Subcutaneous abdominal adipose tissue (tissue), 5 donors: ENCODE measurements around the gene ABCG5.

Experiments
- H3K27ac ChIP-seq: one replicate; pipeline ENCODE4 v1.7.0; 2013; ENCODE audit warnings: low read depth, mild to moderate bottlenecking, inconsistent platforms, low read length, moderate library complexity
- H3K27me3 ChIP-seq, 5 donors: one replicate each; pipeline ENCODE4 v1.7.0; 2013; ENCODE audit warnings: low read length in 5 of 5, inconsistent platforms in 1 of 5; ENCODE audit not compliant: control insufficient read depth in 5 of 5, insufficient read depth in 4 of 5
- H3K36me3 ChIP-seq, 5 donors: one replicate each; pipeline ENCODE4 v1.7.0; 2013; ENCODE audit warnings: low read length in 5 of 5; ENCODE audit not compliant: control insufficient read depth in 5 of 5, insufficient read depth in 5 of 5
- H3K4me1 ChIP-seq, 5 donors: one replicate each; pipeline ENCODE4 v1.7.0; 2013; ENCODE audit warnings: low read length in 5 of 5, mild to moderate bottlenecking in 3 of 5, moderate library complexity in 1 of 5; ENCODE audit not compliant: control insufficient read depth in 5 of 5, insufficient read depth in 5 of 5
- H3K4me3 ChIP-seq, 5 donors: one replicate each; pipeline ENCODE4 v1.7.0; 2013; ENCODE audit warnings: low read length in 5 of 5, low read depth in 1 of 5
- H3K9ac ChIP-seq, 5 donors: one replicate each; pipeline ENCODE4 v1.7.0; 2013; ENCODE audit warnings: low read length in 5 of 5, mild to moderate bottlenecking in 4 of 5, moderate library complexity in 3 of 5
- H3K9me3 ChIP-seq, 5 donors: one replicate each; pipeline ENCODE4 v1.7.0; 2013; ENCODE audit warnings: low read length in 5 of 5; ENCODE audit not compliant: control insufficient read depth in 5 of 5
- donor health status: healthy.
- donor health status: healthy.
- donor health status: healthy.
- donor health status: healthy.
- donor health status: healthy.

ABCG5 gene

DNA sequence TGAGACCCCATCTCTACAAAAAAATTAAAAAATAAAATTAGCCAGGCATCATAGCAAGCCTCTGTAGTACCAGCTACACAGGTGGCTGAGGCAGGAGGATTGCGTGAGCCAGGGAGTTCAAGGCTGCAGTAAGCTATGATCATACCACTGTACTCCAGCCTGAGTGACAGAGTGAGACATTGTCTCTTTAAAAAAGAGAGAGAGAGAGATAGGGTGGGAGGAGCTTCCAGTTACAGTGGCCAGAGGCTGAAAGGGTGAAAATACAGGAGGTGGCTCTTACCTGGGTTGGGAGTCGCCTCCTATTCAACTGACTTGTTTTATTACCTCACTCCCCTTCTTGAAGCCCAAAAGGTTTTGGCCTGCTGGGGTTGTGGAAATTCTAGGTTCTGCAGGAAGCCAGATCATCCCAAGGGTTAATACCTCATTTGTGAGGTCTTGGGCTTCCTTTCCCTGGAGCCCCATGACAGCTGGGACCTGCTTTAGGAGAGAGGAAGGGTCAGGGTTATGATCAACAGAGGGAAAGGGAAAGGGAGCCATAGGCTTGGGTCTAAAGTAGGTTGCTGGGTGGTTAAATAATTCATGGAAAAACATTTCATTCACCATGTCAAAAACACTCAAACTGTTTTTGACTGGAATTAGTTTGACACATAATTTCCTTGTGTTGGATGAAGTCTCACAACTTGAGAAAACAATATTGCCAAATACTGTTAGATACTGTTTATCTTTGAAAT lies 47.4 kb downstream of the ABCG5 start:
- no peak overlapping the region for H3K9ac ChIP-seq
- peaks cover 8 to 33% (median 15%) of the 10 kb centered on the region in 5 donors for H3K36me3 ChIP-seq
- H3K27me3 ChIP-seq: no peaks in the 10 kb centered on the region
- H3K9me3 ChIP-seq: no peaks in the 10 kb centered on the region
- H3K27ac ChIP-seq: peak overlapping the region; percentile 75
- H3K4me1 ChIP-seq: peaks cover 0 to 16% (median 5%) of the 10 kb centered on the region in 5 donors
- no peak overlapping the region for H3K4me3 ChIP-seq

DNA sequence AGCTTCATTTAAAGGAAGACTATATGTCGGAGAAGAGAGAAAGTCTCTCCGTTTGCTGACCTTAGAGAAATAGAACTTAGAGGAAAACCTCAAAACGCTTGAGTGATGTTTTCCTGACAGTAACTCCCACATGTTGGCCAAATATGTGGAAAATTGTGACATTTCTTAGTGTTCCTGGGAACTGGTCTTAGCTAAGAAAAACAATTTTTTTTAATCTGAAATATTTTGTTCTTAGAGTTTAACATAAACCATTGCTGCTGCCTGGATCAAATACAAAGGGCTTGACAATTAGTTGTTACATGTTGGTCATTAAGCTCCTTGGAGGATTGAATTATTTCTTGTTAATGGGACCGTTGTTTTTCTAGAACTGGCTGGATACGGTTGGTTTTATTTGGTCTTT lies 48.5 kb downstream of the ABCG5 start:
- peaks cover 11 to 33% (median 14%) of the 10 kb centered on the region in 5 donors for H3K36me3 ChIP-seq
- H3K27ac ChIP-seq: peak overlapping the region; percentile 75
- no peak overlapping the region for H3K4me3 ChIP-seq
- peak overlapping the region in 1 of 5 donors; percentile 72 for H3K9ac ChIP-seq
- peaks cover 0 to 16% (median 5%) of the 10 kb centered on the region in 5 donors for H3K4me1 ChIP-seq
- H3K9me3 ChIP-seq: no peaks in the 10 kb centered on the region
- H3K27me3 ChIP-seq: no peaks in the 10 kb centered on the region

- Histone ChIP-seq H3K4me1 (peaks cover 0 to 16% (median 5%) of the 10 kb centered on the region in 5 donors), H3K27ac (no peak overlapping the region), H3K9ac (no peak overlapping the region), H3K36me3 (peaks cover 11 to 23% (median 15%) of the 10 kb centered on the region in 5 donors), H3K4me3 (no peak overlapping the region), H3K9me3 (no peaks in the 10 kb centered on the region), H3K27me3 (no peaks in the 10 kb centered on the region)
These were observed 50.0 kb downstream of the ABCG5 start for GRCh38 chr2:43788646-43789045.

- Histone ChIP-seq H3K27me3 (no peaks in the 10 kb centered on the region), H3K27ac (no peak overlapping the region), H3K36me3 (peaks cover 11 to 20% (median 14%) of the 10 kb centered on the region in 5 donors), H3K9ac (no peak overlapping the region), H3K9me3 (no peaks in the 10 kb centered on the region), H3K4me1 (peaks cover 0 to 16% (median 5%) of the 10 kb centered on the region in 5 donors), H3K4me3 (no peak overlapping the region)
These were observed 50.7 kb downstream of the ABCG5 start for GRCh38 chr2:43787895-43788294.

DNA sequence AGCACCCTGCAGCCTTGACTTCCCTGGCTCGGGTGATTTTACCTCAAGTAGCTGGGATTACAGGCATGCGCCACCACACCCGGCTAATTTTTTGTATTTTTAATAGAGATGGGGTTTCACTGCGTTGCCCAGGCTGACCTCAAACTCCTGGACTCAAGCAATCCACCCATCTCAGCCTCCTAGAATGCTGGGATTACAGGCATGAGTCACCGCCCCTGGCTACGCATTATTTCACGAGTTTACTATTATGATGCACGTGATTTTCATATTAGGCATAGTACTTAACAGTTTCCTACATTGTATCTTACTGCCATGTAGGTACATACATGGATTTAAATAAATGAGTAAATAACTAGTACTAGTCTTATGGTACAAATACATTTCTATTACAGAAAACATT lies 60.4 kb downstream of the ABCG5 start:
- no peak overlapping the region for H3K27ac ChIP-seq
- H3K4me3 ChIP-seq: no peak overlapping the region
- no peaks in the 10 kb centered on the region for H3K9me3 ChIP-seq
- no peak overlapping the region for H3K9ac ChIP-seq
- peaks cover 0 to 11% (median 8%) of the 10 kb centered on the region in 5 donors for H3K4me1 ChIP-seq
- H3K36me3 ChIP-seq: peaks cover 5 to 21% (median 8%) of the 10 kb centered on the region in 5 donors
- H3K27me3 ChIP-seq: no peaks in the 10 kb centered on the region

GRCh38 chr2:43777306-43777926 lies 61.2 kb downstream of the ABCG5 start:
- Histone ChIP-seq H3K4me3 (no peak overlapping the region), H3K9ac (no peak overlapping the region), H3K4me1 (peaks cover 0 to 11% (median 8%) of the 10 kb centered on the region in 5 donors), H3K36me3 (peaks cover 5 to 21% (median 8%) of the 10 kb centered on the region in 5 donors), H3K27ac (no peak overlapping the region), H3K9me3 (no peaks in the 10 kb centered on the region), H3K27me3 (no peaks in the 10 kb centered on the region)

DNA sequence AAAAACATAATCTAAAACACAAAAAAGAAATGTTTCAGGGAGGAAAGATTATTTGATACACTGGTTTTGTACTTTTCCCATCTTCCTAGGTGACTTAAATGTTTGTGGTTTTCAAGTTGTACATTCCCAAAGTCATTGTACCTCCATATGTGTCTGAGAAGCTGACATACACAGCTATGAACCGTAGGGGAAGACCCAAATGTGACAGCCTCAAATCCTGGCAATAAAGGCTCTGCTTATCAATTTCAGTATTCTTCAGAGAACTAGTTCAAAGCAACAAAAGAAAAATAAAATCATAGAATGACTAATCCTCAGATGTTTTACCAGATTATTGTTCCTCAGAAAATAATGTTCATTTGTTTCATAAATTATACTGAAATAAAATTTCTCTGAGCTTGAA lies 62.3 kb downstream of the ABCG5 start:
- H3K27ac ChIP-seq: no peak overlapping the region
- peak overlapping the region in 1 of 5 donors; percentile 7 for H3K9ac ChIP-seq
- H3K36me3 ChIP-seq: peaks cover 5 to 21% (median 8%) of the 10 kb centered on the region in 5 donors
- H3K27me3 ChIP-seq: no peaks in the 10 kb centered on the region
- no peak overlapping the region for H3K4me3 ChIP-seq
- peaks cover 0 to 11% (median 8%) of the 10 kb centered on the region in 5 donors for H3K4me1 ChIP-seq
- no peaks in the 10 kb centered on the region for H3K9me3 ChIP-seq

GRCh38 chr2:43774617-43775016 lies 64.0 kb downstream of the ABCG5 start:
- H3K36me3 ChIP-seq: peaks cover 5 to 18% (median 8%) of the 10 kb centered on the region in 5 donors
- peaks cover 0 to 11% (median 8%) of the 10 kb centered on the region in 5 donors for H3K4me1 ChIP-seq
- H3K9ac ChIP-seq: peak overlapping the region; percentile 87 to 98 (median 91)
- H3K9me3 ChIP-seq: no peaks in the 10 kb centered on the region
- peak overlapping the region; percentile 93 to 99 (median 94) for H3K4me3 ChIP-seq
- peak overlapping the region; percentile 81 for H3K27ac ChIP-seq
- H3K27me3 ChIP-seq: no peaks in the 10 kb centered on the region

- H3K9ac ChIP-seq: peak within 1 kb of the TSS; percentile 87 to 98 (median 91)
- peak within 1 kb of the TSS; percentile 81 for H3K27ac ChIP-seq
- H3K36me3 ChIP-seq: peaks cover 3 to 12% (median 5%) of the 10 kb centered on the region in 5 donors
- no peaks in the 10 kb centered on the region for H3K9me3 ChIP-seq
- peak within 1 kb of the TSS; percentile 93 to 99 (median 94) for H3K4me3 ChIP-seq
- peaks cover 0 to 11% (median 8%) of the 10 kb centered on the region in 5 donors for H3K4me1 ChIP-seq
- no peaks in the 10 kb centered on the region for H3K27me3 ChIP-seq
These were observed 64.6 kb downstream of the ABCG5 start, which contains the start of gene DYNC2LI1 for GRCh38 chr2:43773876-43774613. Gene DYNC2LI1 (plus strand): TSS chr2:43774039. CDS start chr2:43774139, 100 bp downstream.
